Endothelial cell of umbilical vein (primary cell): ENCODE results near the gene YIPF1. TPM values are rescaled to one million over a fixed set of nuclear protein-coding genes. Genes with fewer than 3 reads are reported as not detected.

ENCODE experiments used
- BruUV-seq: library from RNA; stranded (reverse); fragments of 400-500 nt; replicated peaks from 2 replicates; lab custom pipeline; 2021; lab: Mats Ljungman, UMichigan
- CTCF ChIA-PET: fragments of 300-600, 350-600 bp; sonication (Branson Sonifier 250); formaldehyde crosslinking; loops from one replicate; lab custom pipeline; 2021; ENCODE audit warnings: antibody characterized with exemption, inconsistent platforms; lab: Charles Lee
- POLR2A ChIA-PET: fragments of 300-600, 350-600 bp; sonication (Branson Sonifier 250); formaldehyde crosslinking; loops from one replicate; lab custom pipeline; 2021; ENCODE audit warnings: antibody characterized with exemption, inconsistent platforms; lab: Charles Lee
- DNase-seq: peaks from one replicate; pipeline ENCODE4 v3.0.0-alpha.2; 2011; ENCODE audit warnings: low read depth, low spot score
- FAIRE-seq: peaks from 2 replicates; lab custom pipeline; 2011; peaks lifted over from hg19 to GRCh38; lab: Jason Lieb, UNC
- H2AFZ ChIP-seq: 2 replicates; pipeline ENCODE4 v1.6.0; 2012; ENCODE audit warnings: low read depth, low read length, control low read depth, inconsistent platforms
- H3K27ac ChIP-seq: 2 replicates; pipeline ENCODE4 v1.5.1; 2011; ENCODE audit warnings: low read depth, mild to moderate bottlenecking, control low read depth, low read length, moderate library complexity; ENCODE audit not compliant: insufficient read depth
- H3K27me3 ChIP-seq, 2 experiments: 2 replicates each; pipeline versions ENCODE4 v1.6.0 to v1.6.1; 2011; ENCODE audit warnings: low read length in 2 of 2, mixed read lengths in 1 of 2; ENCODE audit not compliant: control insufficient read depth in 2 of 2, insufficient read depth in 2 of 2
- H3K36me3 ChIP-seq, 2 experiments: 2 replicates in 1 of 2; 3 replicates in 1 of 2; pipeline ENCODE4 v1.5.1; 2011; ENCODE audit warnings: low read length in 2 of 2, mild to moderate bottlenecking in 1 of 2, moderate library complexity in 1 of 2; ENCODE audit not compliant: control insufficient read depth in 2 of 2, insufficient read depth in 2 of 2; ENCODE audit errors: extremely low read depth in 1 of 2
- H3K4me1 ChIP-seq: 3 replicates; pipeline ENCODE4 v1.5.1; 2011; ENCODE audit warnings: mild to moderate bottlenecking, low read length; ENCODE audit not compliant: control insufficient read depth, insufficient read depth; ENCODE audit errors: extremely low read depth
- H3K4me2 ChIP-seq: 2 replicates; pipeline ENCODE4 v1.6.1; 2011; ENCODE audit warnings: low read length, control low read depth, mixed read lengths; ENCODE audit not compliant: insufficient read depth
- H3K4me3 ChIP-seq, 3 experiments: fragments of 200-600 bp in 1 of 3; sonication (generic), shearing (Covaris generic) in 1 of 3; replicated peaks in 1 of 3; 2 replicates each; pipeline ENCODE4 v1.5.1; 2011 to 2016; ENCODE audit warnings: control low read depth in 3 of 3, low read length in 3 of 3, mild to moderate bottlenecking in 2 of 3, inconsistent platforms in 1 of 3, low read depth in 1 of 3, moderate library complexity in 1 of 3; ENCODE audit not compliant: insufficient read depth in 1 of 3
- H3K79me2 ChIP-seq: 2 replicates; pipeline ENCODE4 v1.6.0; 2012; ENCODE audit warnings: low read length, inconsistent platforms; ENCODE audit not compliant: control insufficient read depth, insufficient read depth
- H3K9ac ChIP-seq: replicated peaks from 2 replicates; pipeline ENCODE3; 2011; ENCODE audit warnings: low read length, control low read depth; ENCODE audit not compliant: insufficient read depth; ENCODE audit errors: extremely low read depth
- H3K9me1 ChIP-seq: replicated peaks from 3 replicates; pipeline ENCODE4 v1.6.0; 2011; ENCODE audit warnings: mild to moderate bottlenecking, low read length; ENCODE audit not compliant: control insufficient read depth, insufficient read depth; ENCODE audit errors: extremely low read depth
- H3K9me3 ChIP-seq: replicated peaks from 2 replicates; pipeline ENCODE4 v1.5.1; 2012; ENCODE audit warnings: low read length, inconsistent platforms; ENCODE audit not compliant: control insufficient read depth, insufficient read depth
- H4K20me1 ChIP-seq: replicated peaks from 2 replicates; pipeline ENCODE3; 2011; ENCODE audit warnings: mild to moderate bottlenecking, low read length; ENCODE audit not compliant: control insufficient read depth, insufficient read depth; ENCODE audit errors: extremely low read depth
- EZH2 ChIP-seq: IDR thresholded peaks from 2 replicates; pipeline ENCODE4 v1.6.1; 2012; ENCODE audit warnings: borderline replicate concordance, low read depth, mild to moderate bottlenecking, moderate library complexity, low read length, inconsistent platforms; ENCODE audit not compliant: severe bottlenecking
- FOS ChIP-seq: IDR thresholded peaks from 2 replicates; pipeline ENCODE4 v1.6.1; 2011; ENCODE audit warnings: mild to moderate bottlenecking, low read length, moderate library complexity, borderline replicate concordance; ENCODE audit not compliant: insufficient read depth
- GATA2 ChIP-seq: IDR thresholded peaks from 2 replicates; pipeline ENCODE4 v1.7.0; 2011; ENCODE audit warnings: low read depth, mild to moderate bottlenecking, moderate library complexity, mixed read lengths, low read length; ENCODE audit not compliant: insufficient read length, insufficient read depth
- JUN ChIP-seq: IDR thresholded peaks from 2 replicates; pipeline ENCODE4 v1.6.1; 2011; ENCODE audit warnings: borderline replicate concordance, low read depth; ENCODE audit not compliant: insufficient read length, insufficient read depth
- MYC ChIP-seq: IDR thresholded peaks from one replicate; pipeline ENCODE4 v1.6.1; 2011; ENCODE audit warnings: mild to moderate bottlenecking, low read depth, low read length
- POLR2A ChIP-seq: IDR thresholded peaks from 2 replicates; pipeline ENCODE4 v1.6.1; 2012; ENCODE audit warnings: low read depth, mild to moderate bottlenecking, control low read depth, low read length
- POLR2AphosphoS5 ChIP-seq: IDR thresholded peaks from 2 replicates; pipeline ENCODE4 v1.6.1; 2012; ENCODE audit warnings: low read depth, mild to moderate bottlenecking, control low read depth, low read length, moderate library complexity; ENCODE audit not compliant: insufficient read depth
- dilution Hi-C: fragments of 300-500 bp; cut with MboI; formaldehyde crosslinking; loops from one replicate; pipeline ENCODE4 v1.15.0; 2019; ENCODE audit warnings: low sequenced_read_pairs; ENCODE audit not compliant: extremely low pct_ligation_motif_present
- intact Hi-C: fragments of 100-400 bp; cut with micrococcal nuclease; formaldehyde crosslinking; loops from one replicate; pipeline ENCODE4 v1.10.0; 2022
- polyA plus RNA-seq, 4 experiments: library from polyadenylated mRNA; depleted of rRNA in 3 of 4; stranded (reverse) in 3 of 4; unstranded in 1 of 4; fragments of >200 nt; gene quantifications; 2 replicates each; pipeline versions ENCODE4 v1.2.1 to v1.2.3, GENCODE V29; 2011 to 2012; ENCODE audit warnings: missing spikeins in 1 of 4
- total RNA-seq: library from RNA; stranded (reverse); gene quantifications from 2 replicates; pipeline ENCODE4 v1.2.3, GENCODE V29; 2021
- TF ChIP-seq, protein P1 (sequence below), 2 donors: IDR thresholded peaks; 1 replicate in 1 of 2; 2 replicates in 1 of 2; pipeline ENCODE4 v1.5.1; 2011; ENCODE audit warnings: low read length in 2 of 2, mild to moderate bottlenecking in 2 of 2, moderate library complexity in 2 of 2, control low read depth in 1 of 2, inconsistent platforms in 1 of 2, low read depth in 1 of 2; ENCODE audit not compliant: insufficient read depth in 1 of 2; ENCODE audit errors: extremely low read depth in 1 of 2
- TF ChIP-seq, protein P2 (sequence below): IDR thresholded peaks from 2 replicates; pipeline ENCODE4 v1.6.1; 2011; ENCODE audit not compliant: insufficient read depth, insufficient read length

YIPF1 gene
- total and polyA plus RNA-seq, 2 donors (not counting 3 experiments of a cell fraction or from before 2014, with no cell fraction given), result 14.8 to 26.2 TPM

DNA sequence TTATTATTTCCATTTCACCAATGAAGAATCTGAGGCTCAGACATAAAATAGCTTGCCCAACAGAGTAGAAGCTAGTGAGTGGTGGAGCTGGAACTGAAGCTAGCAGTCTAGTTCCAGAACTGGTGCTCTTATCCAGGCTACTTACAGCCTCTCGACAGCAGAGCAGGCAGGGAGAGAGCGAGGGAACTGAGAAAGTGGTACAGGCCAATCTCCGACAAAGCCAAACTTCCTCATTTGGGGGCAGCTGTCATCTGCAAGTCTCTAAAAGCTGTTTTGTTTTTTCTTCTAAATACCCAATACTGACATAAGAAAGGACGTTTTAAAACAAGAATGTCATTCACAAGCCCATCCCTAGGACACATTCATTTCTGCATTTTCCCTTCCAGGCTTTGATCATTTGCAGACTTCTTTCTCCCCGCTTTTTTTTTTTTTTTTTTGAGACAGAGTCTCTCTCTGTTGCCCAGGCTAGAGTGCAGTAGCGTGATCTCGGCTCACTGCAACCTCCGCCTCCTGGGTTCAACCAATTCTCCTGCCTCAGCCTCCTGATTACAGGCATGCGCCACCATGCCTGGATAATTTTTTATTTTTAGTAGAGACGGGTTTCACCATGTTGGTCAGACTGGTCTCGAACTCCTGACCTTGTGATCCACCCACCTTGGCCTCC, 20.0 kb downstream of the YIPF1 start:
- POLR2A ChIA-PET, result interaction anchor here (0.7 kb wide), 1 partner anchor 317 kb away, joined by 7 read pairs; no protein-coding TSS in a partner anchor
- Histone ChIP-seq H3K27me3 (no peaks in the 10 kb centered on the region), H4K20me1 (no peaks in the 10 kb centered on the region), H3K9me1 (no peaks in the 10 kb centered on the region), H3K4me1 (peaks cover 8% of the 10 kb centered on the region), H3K27ac (no peak overlapping the region), H3K4me2 (no peak overlapping the region), H3K4me3 (no peak overlapping the region), H2AFZ (no peak overlapping the region), H3K9me3 (no peaks in the 10 kb centered on the region), H3K36me3 (peaks cover 0 to 3% of the 10 kb centered on the region in 2 experiments), H3K79me2 (no peaks in the 10 kb centered on the region), H3K9ac (no peak overlapping the region)
- TF ChIP-seq FOS (no peak), GATA2 (no peak), MYC (no peak), POLR2AphosphoS5 (no peak), POLR2A (no peak), JUN (no peak), EZH2 (no peak)
- TF ChIP-seq, protein P1, sequence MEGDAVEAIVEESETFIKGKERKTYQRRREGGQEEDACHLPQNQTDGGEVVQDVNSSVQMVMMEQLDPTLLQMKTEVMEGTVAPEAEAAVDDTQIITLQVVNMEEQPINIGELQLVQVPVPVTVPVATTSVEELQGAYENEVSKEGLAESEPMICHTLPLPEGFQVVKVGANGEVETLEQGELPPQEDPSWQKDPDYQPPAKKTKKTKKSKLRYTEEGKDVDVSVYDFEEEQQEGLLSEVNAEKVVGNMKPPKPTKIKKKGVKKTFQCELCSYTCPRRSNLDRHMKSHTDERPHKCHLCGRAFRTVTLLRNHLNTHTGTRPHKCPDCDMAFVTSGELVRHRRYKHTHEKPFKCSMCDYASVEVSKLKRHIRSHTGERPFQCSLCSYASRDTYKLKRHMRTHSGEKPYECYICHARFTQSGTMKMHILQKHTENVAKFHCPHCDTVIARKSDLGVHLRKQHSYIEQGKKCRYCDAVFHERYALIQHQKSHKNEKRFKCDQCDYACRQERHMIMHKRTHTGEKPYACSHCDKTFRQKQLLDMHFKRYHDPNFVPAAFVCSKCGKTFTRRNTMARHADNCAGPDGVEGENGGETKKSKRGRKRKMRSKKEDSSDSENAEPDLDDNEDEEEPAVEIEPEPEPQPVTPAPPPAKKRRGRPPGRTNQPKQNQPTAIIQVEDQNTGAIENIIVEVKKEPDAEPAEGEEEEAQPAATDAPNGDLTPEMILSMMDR (IDR thresholded peaks at IDR 0.05; ENCODE audit: extremely low read depth in 1 of 2, insufficient read depth in 1 of 2, low read depth in 1 of 2, low read length in 2 of 2), result no peak
- TF ChIP-seq, protein P2, sequence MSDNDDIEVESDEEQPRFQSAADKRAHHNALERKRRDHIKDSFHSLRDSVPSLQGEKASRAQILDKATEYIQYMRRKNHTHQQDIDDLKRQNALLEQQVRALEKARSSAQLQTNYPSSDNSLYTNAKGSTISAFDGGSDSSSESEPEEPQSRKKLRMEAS, result no peak
- no peak for FAIRE-seq
- BruUV-seq, result no TSS peak
- intact Hi-C loops (no loop called here), dilution Hi-C loops (no loop called here)
- DNase-seq, result no peak
- CTCF ChIA-PET, result interaction anchor here (1.1 to 6.6 kb wide), 3 partner anchors 9 kb away, joined by 6 to 61 read pairs (median 21); no protein-coding TSS in a partner anchor
